Measurements from ENCODE around the gene SELENOP. TPM values are rescaled to one million over a fixed set of nuclear protein-coding genes. Genes with fewer than 3 reads are reported as not detected.
A peak's percentile ranks its signal among the peaks of the same experiment; 100 is the strongest.

The SELENOP gene
- total RNA-seq, 1 donor = 58.1 TPM

DNA sequence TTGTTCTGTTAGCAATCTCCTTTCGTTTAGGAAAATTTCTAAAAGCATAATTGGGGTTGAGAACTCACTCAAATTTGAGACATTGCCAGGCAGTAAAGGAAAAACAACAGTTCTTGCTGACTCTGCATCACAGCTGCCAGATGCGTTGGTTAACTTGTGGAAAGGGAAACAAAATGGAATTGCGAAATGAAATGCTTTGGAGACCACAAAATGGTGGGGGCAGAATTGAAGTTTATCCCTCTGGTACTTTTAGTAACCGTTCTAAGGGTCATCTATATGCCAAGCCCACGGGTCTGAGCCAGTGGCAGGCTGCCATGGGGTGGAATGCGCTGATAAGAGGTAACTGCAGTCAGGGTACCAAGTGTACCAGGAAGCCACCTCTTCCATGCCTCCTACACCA, 28.6 kb upstream of the SELENOP start:
- peak; percentile 91 for DNase-seq (ENCODE audit: low read depth)
- H3K4me3 ChIP-seq (ENCODE audit: low read depth, low read length) = no peak overlapping the region
- TF ChIP-seq, protein P1, sequence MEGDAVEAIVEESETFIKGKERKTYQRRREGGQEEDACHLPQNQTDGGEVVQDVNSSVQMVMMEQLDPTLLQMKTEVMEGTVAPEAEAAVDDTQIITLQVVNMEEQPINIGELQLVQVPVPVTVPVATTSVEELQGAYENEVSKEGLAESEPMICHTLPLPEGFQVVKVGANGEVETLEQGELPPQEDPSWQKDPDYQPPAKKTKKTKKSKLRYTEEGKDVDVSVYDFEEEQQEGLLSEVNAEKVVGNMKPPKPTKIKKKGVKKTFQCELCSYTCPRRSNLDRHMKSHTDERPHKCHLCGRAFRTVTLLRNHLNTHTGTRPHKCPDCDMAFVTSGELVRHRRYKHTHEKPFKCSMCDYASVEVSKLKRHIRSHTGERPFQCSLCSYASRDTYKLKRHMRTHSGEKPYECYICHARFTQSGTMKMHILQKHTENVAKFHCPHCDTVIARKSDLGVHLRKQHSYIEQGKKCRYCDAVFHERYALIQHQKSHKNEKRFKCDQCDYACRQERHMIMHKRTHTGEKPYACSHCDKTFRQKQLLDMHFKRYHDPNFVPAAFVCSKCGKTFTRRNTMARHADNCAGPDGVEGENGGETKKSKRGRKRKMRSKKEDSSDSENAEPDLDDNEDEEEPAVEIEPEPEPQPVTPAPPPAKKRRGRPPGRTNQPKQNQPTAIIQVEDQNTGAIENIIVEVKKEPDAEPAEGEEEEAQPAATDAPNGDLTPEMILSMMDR (IDR thresholded peaks at IDR 0.05; ENCODE audit: insufficient read depth, low read length) = no peak

DNA sequence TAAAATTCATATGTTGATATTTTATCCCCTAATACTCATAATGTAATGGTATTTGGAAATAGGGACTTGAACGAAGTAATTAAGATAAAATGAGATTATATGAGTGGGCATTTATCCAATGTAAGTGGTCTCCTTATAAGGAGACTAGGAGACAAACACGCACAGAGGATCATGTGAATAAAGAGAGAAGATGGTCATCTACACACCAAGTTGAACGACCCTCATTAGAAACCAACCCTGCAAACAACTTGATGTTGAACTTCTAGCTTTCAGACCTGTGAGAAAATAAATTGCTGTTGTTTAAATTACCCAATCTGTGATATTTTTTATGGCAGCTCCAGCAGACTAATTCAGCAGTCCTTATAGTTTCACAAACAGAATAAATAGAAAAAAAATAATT, 27.5 kb upstream of the SELENOP start:
- DNase-seq (ENCODE audit: low read depth) = no peak
- H3K4me3 ChIP-seq (ENCODE audit: low read depth, low read length) = no peak overlapping the region
- TF ChIP-seq, protein P1 (IDR thresholded peaks at IDR 0.05; ENCODE audit: insufficient read depth, low read length) = no peak

DNA sequence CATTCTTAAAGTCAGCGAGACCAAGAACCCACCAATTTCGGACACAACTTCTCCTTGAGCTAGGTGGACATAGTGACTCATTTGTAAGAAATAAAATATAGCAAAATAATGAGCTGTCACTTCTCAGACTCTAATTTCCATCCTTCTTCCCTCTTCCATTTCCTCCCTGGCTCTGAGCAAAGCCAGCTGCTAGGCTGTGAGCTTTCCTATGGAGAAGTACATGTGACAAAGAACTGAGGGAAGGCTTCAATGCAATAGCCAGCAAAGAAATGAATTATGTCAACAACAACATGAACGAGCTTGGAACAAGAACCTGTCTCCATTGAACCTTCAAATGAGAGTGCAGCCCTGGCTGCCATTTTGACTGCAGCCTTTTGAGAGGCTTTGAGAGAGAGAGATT, 25.9 kb upstream of the SELENOP start:
- H3K4me3 ChIP-seq (ENCODE audit: low read depth, low read length) = no peak overlapping the region
- TF ChIP-seq, protein P1 (IDR thresholded peaks at IDR 0.05; ENCODE audit: insufficient read depth, low read length) = no peak
- DNase-seq (ENCODE audit: low read depth) = no peak

DNA sequence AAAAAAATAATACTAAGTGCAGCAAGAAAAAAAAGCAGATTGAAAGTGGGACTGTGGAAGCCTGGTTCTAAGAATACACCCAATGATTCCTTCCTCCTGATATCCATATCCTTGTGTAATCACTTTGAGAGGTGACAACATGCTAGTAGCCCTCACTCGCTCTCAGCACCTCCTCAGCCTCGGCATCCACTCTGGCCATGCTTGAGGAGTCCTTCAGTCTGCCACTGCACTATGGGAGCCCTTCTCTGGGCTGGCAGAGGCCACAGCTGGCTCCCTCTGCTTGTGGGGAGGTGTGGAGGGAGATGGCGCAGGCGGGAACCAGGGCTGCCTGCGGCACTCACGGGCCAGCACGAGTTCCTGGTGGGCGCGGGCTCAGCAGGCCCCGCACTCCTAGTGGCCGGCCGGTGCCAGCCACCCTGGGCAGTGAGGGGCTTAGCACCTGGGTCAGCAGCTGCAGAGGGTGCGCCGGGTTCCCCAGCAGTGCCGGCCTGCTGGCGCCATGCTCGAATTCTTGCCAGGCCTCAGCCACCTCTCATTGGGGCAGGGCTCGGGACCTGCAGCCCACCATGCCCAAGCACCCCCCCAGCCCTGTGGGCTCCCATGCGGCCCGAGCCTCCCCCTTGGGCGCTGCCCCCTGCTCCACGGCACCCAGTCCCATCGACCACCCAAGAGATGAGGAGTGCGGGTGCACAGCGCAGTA, 24.5 kb upstream of the SELENOP start:
- DNase-seq (ENCODE audit: low read depth) = no peak
- TF ChIP-seq, protein P1 (IDR thresholded peaks at IDR 0.05; ENCODE audit: insufficient read depth, low read length) = no peak
- no peak overlapping the region for H3K4me3 ChIP-seq (ENCODE audit: low read depth, low read length)

DNA sequence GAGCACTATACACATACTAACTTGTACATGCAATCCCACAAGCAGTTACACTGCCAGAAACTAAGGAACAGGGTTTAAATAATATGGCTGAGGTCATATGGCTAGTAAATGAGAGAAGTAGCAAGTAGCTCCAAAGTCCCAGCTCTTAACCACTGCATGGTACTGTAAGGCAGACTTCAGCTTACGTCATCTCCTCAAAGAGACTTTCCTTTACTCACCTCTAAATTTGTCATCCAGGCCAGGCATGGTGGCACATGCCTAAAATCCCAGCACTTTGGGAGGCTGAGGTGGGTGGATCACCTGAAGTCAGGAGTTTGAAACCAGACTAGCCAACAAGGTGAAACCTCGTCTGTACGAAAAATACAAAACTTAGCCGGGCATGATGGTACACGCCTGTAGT, 20.4 kb upstream of the SELENOP start:
- TF ChIP-seq, protein P1 (IDR thresholded peaks at IDR 0.05; ENCODE audit: insufficient read depth, low read length) = no peak
- no peak for DNase-seq (ENCODE audit: low read depth)
- no peak overlapping the region for H3K4me3 ChIP-seq (ENCODE audit: low read depth, low read length)

DNA sequence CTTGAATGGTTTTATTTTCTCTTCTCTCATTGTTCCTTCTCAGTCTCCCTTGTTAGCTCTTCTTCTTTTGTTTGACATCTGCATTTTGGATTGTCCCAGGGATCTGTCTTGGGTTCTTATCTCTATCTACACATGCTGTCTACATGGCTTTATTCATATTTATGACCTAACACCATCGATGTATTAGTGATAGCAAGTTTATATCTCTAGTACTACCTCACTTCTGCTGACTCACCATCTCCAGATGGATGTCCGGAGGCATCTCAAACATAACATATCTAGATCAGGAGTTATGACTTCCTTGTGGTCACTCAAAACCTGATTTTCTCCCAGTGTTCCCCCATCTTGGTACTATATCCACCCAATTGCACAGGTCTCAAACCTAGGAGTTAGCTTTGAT, 19.2 kb upstream of the SELENOP start:
- no peak for DNase-seq (ENCODE audit: low read depth)
- no peak overlapping the region for H3K4me3 ChIP-seq (ENCODE audit: low read depth, low read length)
- TF ChIP-seq, protein P1 (IDR thresholded peaks at IDR 0.05; ENCODE audit: insufficient read depth, low read length) = no peak

DNA sequence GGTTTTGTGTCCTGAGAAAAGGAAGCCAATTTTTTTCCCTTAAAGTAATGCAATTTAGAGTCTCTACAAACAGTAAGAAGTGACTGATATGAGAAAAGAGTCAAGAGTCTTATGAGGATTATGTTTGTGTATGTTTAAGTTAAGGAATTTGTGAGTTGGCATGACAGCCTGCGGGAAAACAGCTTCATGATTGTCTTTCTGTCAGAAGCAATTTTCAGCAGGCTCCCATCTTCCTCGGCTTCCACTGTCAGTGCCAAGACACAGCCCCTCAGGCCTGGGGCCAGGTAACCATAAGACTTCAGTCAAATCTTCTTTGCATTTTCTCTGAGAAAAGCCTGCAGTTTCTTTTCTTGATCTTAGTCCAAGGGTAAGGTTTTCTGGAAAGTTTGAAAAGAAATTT, 17.0 kb upstream of the SELENOP start:
- no peak for DNase-seq (ENCODE audit: low read depth)
- TF ChIP-seq, protein P1 (IDR thresholded peaks at IDR 0.05; ENCODE audit: insufficient read depth, low read length) = no peak
- H3K4me3 ChIP-seq (ENCODE audit: low read depth, low read length) = no peak overlapping the region

Data from fibroblast of the aortic adventitia (primary cell).